Endothelial cell of umbilical vein (primary cell): ENCODE data around the gene CWC27. TPM values are rescaled to one million over a fixed set of nuclear protein-coding genes. Genes with fewer than 3 reads are reported as not detected.

ENCODE experiments used
- BruUV-seq: library from RNA; stranded (reverse); fragments of 400-500 nt; replicated peaks from 2 replicates; lab custom pipeline; 2021; lab: Mats Ljungman, UMichigan
- CTCF ChIA-PET: fragments of 300-600, 350-600 bp; sonication (Branson Sonifier 250); formaldehyde crosslinking; loops from one replicate; lab custom pipeline; 2021; ENCODE audit warnings: antibody characterized with exemption, inconsistent platforms; lab: Charles Lee
- POLR2A ChIA-PET: fragments of 300-600, 350-600 bp; sonication (Branson Sonifier 250); formaldehyde crosslinking; loops from one replicate; lab custom pipeline; 2021; ENCODE audit warnings: antibody characterized with exemption, inconsistent platforms; lab: Charles Lee
- DNase-seq: peaks from one replicate; pipeline ENCODE4 v3.0.0-alpha.2; 2011; ENCODE audit warnings: low read depth, low spot score
- FAIRE-seq: peaks from 2 replicates; lab custom pipeline; 2011; peaks lifted over from hg19 to GRCh38; lab: Jason Lieb, UNC
- H2AFZ ChIP-seq: 2 replicates; pipeline ENCODE4 v1.6.0; 2012; ENCODE audit warnings: low read depth, low read length, control low read depth, inconsistent platforms
- H3K27ac ChIP-seq: 2 replicates; pipeline ENCODE4 v1.5.1; 2011; ENCODE audit warnings: low read depth, mild to moderate bottlenecking, control low read depth, low read length, moderate library complexity; ENCODE audit not compliant: insufficient read depth
- H3K27me3 ChIP-seq, 2 experiments: 2 replicates each; pipeline versions ENCODE4 v1.6.0 to v1.6.1; 2011; ENCODE audit warnings: low read length in 2 of 2, mixed read lengths in 1 of 2; ENCODE audit not compliant: control insufficient read depth in 2 of 2, insufficient read depth in 2 of 2
- H3K36me3 ChIP-seq, 2 experiments: 2 replicates in 1 of 2; 3 replicates in 1 of 2; pipeline ENCODE4 v1.5.1; 2011; ENCODE audit warnings: low read length in 2 of 2, mild to moderate bottlenecking in 1 of 2, moderate library complexity in 1 of 2; ENCODE audit not compliant: control insufficient read depth in 2 of 2, insufficient read depth in 2 of 2; ENCODE audit errors: extremely low read depth in 1 of 2
- H3K4me1 ChIP-seq: 3 replicates; pipeline ENCODE4 v1.5.1; 2011; ENCODE audit warnings: mild to moderate bottlenecking, low read length; ENCODE audit not compliant: control insufficient read depth, insufficient read depth; ENCODE audit errors: extremely low read depth
- H3K4me2 ChIP-seq: 2 replicates; pipeline ENCODE4 v1.6.1; 2011; ENCODE audit warnings: low read length, control low read depth, mixed read lengths; ENCODE audit not compliant: insufficient read depth
- H3K4me3 ChIP-seq, 3 experiments: fragments of 200-600 bp in 1 of 3; sonication (generic), shearing (Covaris generic) in 1 of 3; replicated peaks in 1 of 3; 2 replicates each; pipeline ENCODE4 v1.5.1; 2011 to 2016; ENCODE audit warnings: control low read depth in 3 of 3, low read length in 3 of 3, mild to moderate bottlenecking in 2 of 3, inconsistent platforms in 1 of 3, low read depth in 1 of 3, moderate library complexity in 1 of 3; ENCODE audit not compliant: insufficient read depth in 1 of 3
- H3K79me2 ChIP-seq: 2 replicates; pipeline ENCODE4 v1.6.0; 2012; ENCODE audit warnings: low read length, inconsistent platforms; ENCODE audit not compliant: control insufficient read depth, insufficient read depth
- H3K9ac ChIP-seq: replicated peaks from 2 replicates; pipeline ENCODE3; 2011; ENCODE audit warnings: low read length, control low read depth; ENCODE audit not compliant: insufficient read depth; ENCODE audit errors: extremely low read depth
- H3K9me1 ChIP-seq: replicated peaks from 3 replicates; pipeline ENCODE4 v1.6.0; 2011; ENCODE audit warnings: mild to moderate bottlenecking, low read length; ENCODE audit not compliant: control insufficient read depth, insufficient read depth; ENCODE audit errors: extremely low read depth
- H3K9me3 ChIP-seq: replicated peaks from 2 replicates; pipeline ENCODE4 v1.5.1; 2012; ENCODE audit warnings: low read length, inconsistent platforms; ENCODE audit not compliant: control insufficient read depth, insufficient read depth
- H4K20me1 ChIP-seq: replicated peaks from 2 replicates; pipeline ENCODE3; 2011; ENCODE audit warnings: mild to moderate bottlenecking, low read length; ENCODE audit not compliant: control insufficient read depth, insufficient read depth; ENCODE audit errors: extremely low read depth
- EZH2 ChIP-seq: IDR thresholded peaks from 2 replicates; pipeline ENCODE4 v1.6.1; 2012; ENCODE audit warnings: borderline replicate concordance, low read depth, mild to moderate bottlenecking, moderate library complexity, low read length, inconsistent platforms; ENCODE audit not compliant: severe bottlenecking
- FOS ChIP-seq: IDR thresholded peaks from 2 replicates; pipeline ENCODE4 v1.6.1; 2011; ENCODE audit warnings: mild to moderate bottlenecking, low read length, moderate library complexity, borderline replicate concordance; ENCODE audit not compliant: insufficient read depth
- GATA2 ChIP-seq: IDR thresholded peaks from 2 replicates; pipeline ENCODE4 v1.7.0; 2011; ENCODE audit warnings: low read depth, mild to moderate bottlenecking, moderate library complexity, mixed read lengths, low read length; ENCODE audit not compliant: insufficient read length, insufficient read depth
- JUN ChIP-seq: IDR thresholded peaks from 2 replicates; pipeline ENCODE4 v1.6.1; 2011; ENCODE audit warnings: borderline replicate concordance, low read depth; ENCODE audit not compliant: insufficient read length, insufficient read depth
- MYC ChIP-seq: IDR thresholded peaks from one replicate; pipeline ENCODE4 v1.6.1; 2011; ENCODE audit warnings: mild to moderate bottlenecking, low read depth, low read length
- POLR2A ChIP-seq: IDR thresholded peaks from 2 replicates; pipeline ENCODE4 v1.6.1; 2012; ENCODE audit warnings: low read depth, mild to moderate bottlenecking, control low read depth, low read length
- POLR2AphosphoS5 ChIP-seq: IDR thresholded peaks from 2 replicates; pipeline ENCODE4 v1.6.1; 2012; ENCODE audit warnings: low read depth, mild to moderate bottlenecking, control low read depth, low read length, moderate library complexity; ENCODE audit not compliant: insufficient read depth
- dilution Hi-C: fragments of 300-500 bp; cut with MboI; formaldehyde crosslinking; loops from one replicate; pipeline ENCODE4 v1.15.0; 2019; ENCODE audit warnings: low sequenced_read_pairs; ENCODE audit not compliant: extremely low pct_ligation_motif_present
- intact Hi-C: fragments of 100-400 bp; cut with micrococcal nuclease; formaldehyde crosslinking; loops from one replicate; pipeline ENCODE4 v1.10.0; 2022
- polyA plus RNA-seq, 4 experiments: library from polyadenylated mRNA; depleted of rRNA in 3 of 4; stranded (reverse) in 3 of 4; unstranded in 1 of 4; fragments of >200 nt; gene quantifications; 2 replicates each; pipeline versions ENCODE4 v1.2.1 to v1.2.3, GENCODE V29; 2011 to 2012; ENCODE audit warnings: missing spikeins in 1 of 4
- total RNA-seq: library from RNA; stranded (reverse); gene quantifications from 2 replicates; pipeline ENCODE4 v1.2.3, GENCODE V29; 2021
- TF ChIP-seq, protein P1 (sequence below), 2 donors: IDR thresholded peaks; 1 replicate in 1 of 2; 2 replicates in 1 of 2; pipeline ENCODE4 v1.5.1; 2011; ENCODE audit warnings: low read length in 2 of 2, mild to moderate bottlenecking in 2 of 2, moderate library complexity in 2 of 2, control low read depth in 1 of 2, inconsistent platforms in 1 of 2, low read depth in 1 of 2; ENCODE audit not compliant: insufficient read depth in 1 of 2; ENCODE audit errors: extremely low read depth in 1 of 2
- TF ChIP-seq, protein P2 (sequence below): IDR thresholded peaks from 2 replicates; pipeline ENCODE4 v1.6.1; 2011; ENCODE audit not compliant: insufficient read depth, insufficient read length

CWC27 gene
- total and polyA plus RNA-seq, 2 donors (not counting 3 experiments of a cell fraction or from before 2014, with no cell fraction given) = 11.9 to 23.8 TPM

DNA sequence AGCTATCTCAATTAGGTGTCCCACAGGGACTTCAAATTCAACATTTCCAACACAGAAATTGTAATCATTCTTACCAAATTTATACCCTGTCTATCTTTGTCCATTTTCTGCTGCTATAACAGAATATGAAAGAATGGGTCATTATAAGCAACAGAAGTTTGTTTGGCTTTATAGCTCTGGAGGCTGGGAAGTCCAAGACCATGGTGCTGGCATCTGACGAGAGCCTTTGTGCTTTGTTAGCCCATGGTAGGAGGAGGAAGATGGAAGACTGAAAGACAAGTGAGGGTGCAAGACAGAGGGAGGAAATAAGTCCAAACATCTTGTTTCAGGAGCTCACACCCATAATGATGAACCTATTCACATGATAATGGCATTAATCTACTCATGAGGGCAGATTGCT, 72.2 kb downstream of the CWC27 start:
- DNase-seq (no peak), FAIRE-seq (peak; percentile 59)
- H3K4me1 ChIP-seq = peaks cover 38% of the 10 kb centered on the region
- POLR2A ChIA-PET = no interaction called here
- H3K27me3 ChIP-seq = no peaks in the 10 kb centered on the region
- dilution Hi-C loops (no loop called here), intact Hi-C loops (no loop called here)
- CTCF ChIA-PET = interaction anchor here (0.8 to 1.4 kb wide), 2 partner anchors 13 to 30 kb away, joined by 4 read pairs; no protein-coding TSS in a partner anchor
- H3K27ac ChIP-seq = no peak overlapping the region
- no peaks in the 10 kb centered on the region for H3K36me3 ChIP-seq
- H3K79me2 ChIP-seq = no peaks in the 10 kb centered on the region
- no peak overlapping the region for H3K4me2 ChIP-seq
- H3K9me3 ChIP-seq = no peaks in the 10 kb centered on the region
- H2AFZ ChIP-seq = no peak overlapping the region
- H3K4me3 ChIP-seq = no peak overlapping the region
- H3K9me1 ChIP-seq = no peaks in the 10 kb centered on the region
- TF ChIP-seq MYC = no peak
- TF ChIP-seq POLR2AphosphoS5 = no peak
- TF ChIP-seq JUN = no peak
- TF ChIP-seq, protein P1, sequence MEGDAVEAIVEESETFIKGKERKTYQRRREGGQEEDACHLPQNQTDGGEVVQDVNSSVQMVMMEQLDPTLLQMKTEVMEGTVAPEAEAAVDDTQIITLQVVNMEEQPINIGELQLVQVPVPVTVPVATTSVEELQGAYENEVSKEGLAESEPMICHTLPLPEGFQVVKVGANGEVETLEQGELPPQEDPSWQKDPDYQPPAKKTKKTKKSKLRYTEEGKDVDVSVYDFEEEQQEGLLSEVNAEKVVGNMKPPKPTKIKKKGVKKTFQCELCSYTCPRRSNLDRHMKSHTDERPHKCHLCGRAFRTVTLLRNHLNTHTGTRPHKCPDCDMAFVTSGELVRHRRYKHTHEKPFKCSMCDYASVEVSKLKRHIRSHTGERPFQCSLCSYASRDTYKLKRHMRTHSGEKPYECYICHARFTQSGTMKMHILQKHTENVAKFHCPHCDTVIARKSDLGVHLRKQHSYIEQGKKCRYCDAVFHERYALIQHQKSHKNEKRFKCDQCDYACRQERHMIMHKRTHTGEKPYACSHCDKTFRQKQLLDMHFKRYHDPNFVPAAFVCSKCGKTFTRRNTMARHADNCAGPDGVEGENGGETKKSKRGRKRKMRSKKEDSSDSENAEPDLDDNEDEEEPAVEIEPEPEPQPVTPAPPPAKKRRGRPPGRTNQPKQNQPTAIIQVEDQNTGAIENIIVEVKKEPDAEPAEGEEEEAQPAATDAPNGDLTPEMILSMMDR (IDR thresholded peaks at IDR 0.05; ENCODE audit: extremely low read depth in 1 of 2, insufficient read depth in 1 of 2, low read depth in 1 of 2, low read length in 2 of 2) = no peak
- no peak for TF ChIP-seq EZH2
- no peak for TF ChIP-seq POLR2A
- TF ChIP-seq, protein P2, sequence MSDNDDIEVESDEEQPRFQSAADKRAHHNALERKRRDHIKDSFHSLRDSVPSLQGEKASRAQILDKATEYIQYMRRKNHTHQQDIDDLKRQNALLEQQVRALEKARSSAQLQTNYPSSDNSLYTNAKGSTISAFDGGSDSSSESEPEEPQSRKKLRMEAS = no peak
- TF ChIP-seq GATA2 = no peak
- TF ChIP-seq FOS = no peak
- H3K9ac ChIP-seq = no peak overlapping the region
- H4K20me1 ChIP-seq = no peaks in the 10 kb centered on the region
- BruUV-seq = no TSS peak
